HG02571 (cell line): ENCODE results near the gene ESCO1.
"Not testable (repeated sequence)": the region's sequence is repeated elsewhere in the genome, so short reads cannot be mapped to it uniquely, and the experiment has no call there.

Experiments
- ATAC-seq: cut with Tn5 transposase; IDR thresholded peaks from one replicate; pipeline ENCODE4 v1.9.1; 2021; ENCODE audit warnings: mild to moderate bottlenecking, moderate library complexity; ENCODE audit not compliant: unreplicated experiment

Gene ESCO1

GRCh38 chr18:21593540-21594257 lies 6.8 kb downstream of the ESCO1 start:
- no peak for ATAC-seq

- not testable (repeated sequence) for ATAC-seq
Measured at GRCh38 chr18:21592361-21592760, 8.1 kb downstream of the ESCO1 start.

DNA sequence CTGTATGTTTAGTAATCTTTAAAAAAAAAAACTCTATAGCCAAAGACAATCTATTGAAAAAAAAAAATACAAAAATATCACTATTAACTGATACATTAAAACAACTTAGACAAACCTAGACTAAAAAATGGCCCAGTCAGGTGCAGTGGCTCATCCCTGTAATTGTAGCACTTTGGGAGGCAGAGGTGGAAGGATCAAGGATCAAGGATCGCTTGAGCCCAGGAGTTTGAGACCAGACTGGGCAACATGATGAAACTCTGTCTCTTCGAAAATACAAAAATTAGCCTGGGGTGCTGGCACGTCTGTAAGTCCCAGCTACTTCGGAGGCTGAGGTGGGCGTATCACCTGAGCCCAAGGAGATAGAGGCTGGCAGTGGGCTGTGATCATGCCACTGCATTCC lies 16.1 kb downstream of the ESCO1 start:
- ATAC-seq = no peak

DNA sequence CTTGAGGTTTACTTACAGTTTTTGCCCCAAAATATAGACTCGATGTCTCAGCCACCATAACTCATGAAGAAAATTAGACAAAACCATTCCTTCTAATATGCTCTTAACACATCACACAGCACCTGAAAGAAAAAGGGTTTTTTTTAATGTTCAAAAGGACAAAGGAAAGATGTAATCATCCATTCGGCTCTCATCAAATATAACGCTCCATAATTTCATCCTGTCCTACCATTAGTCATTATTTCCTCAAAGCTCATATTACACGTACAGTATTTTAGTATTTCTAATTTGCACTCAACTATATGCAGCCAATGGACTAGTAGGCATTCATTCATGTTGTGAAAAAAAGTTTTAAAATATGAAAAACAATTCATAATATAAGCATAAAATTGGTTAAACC lies 24.8 kb downstream of the ESCO1 start:
- ATAC-seq = no peak

- ATAC-seq = no peak
Measured at GRCh38 chr18:21571772-21572171, 28.7 kb downstream of the ESCO1 start.

GRCh38 chr18:21559195-21559594 lies 41.3 kb downstream of the ESCO1 start:
- no peak for ATAC-seq

DNA sequence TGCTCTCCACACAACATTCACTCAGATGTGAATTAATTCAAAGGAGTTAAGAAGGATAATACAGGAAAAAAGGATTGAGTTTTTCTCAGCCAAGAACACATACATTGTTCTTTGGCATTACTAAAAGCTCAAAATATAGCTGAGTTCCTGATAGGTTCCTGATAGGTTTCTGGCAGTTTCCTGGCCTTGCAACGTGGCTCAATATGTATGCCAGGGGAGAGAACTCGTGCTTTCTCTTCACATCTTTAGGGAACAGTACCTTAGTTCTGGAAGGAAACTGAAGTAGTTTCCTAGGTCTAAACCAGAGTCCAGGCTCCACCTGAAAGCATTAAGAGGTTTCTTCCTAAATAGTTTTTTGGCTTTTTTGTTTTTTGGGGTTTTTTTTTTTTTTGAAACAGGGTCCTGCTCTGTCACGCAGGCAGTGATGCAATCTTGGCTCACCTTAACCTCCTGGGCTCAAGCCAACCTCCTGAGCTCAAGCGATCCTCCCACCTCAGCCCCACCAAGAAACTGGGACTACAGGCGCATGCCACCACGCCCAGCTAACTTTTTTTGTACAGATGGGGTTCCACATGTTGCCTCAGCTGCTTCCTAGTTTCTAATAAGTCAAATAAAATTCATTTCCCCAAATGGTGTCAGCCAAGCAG lies 42.8 kb downstream of the ESCO1 start:
- ATAC-seq = no peak

DNA sequence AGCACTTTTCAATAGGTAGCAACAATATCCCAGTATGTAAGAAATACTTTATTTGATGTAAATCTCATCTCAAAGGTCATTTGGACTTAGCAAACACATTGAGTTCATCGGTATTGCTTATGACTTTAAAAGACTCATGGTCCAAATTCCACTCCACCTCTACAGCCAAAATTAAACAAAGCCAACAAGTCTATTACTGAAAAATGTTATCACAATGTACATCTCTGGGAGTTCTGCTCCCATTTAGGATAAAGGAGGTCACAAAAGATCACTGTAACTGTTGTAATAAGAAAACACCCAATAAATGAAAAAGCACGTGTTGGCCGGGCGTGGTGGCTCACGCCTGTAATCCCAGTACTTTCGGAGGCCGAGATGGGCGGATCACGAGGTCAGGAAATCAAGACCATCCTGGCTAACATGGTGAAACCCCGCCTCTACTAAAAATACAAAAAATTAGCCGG lies 50.0 kb downstream of the ESCO1 start:
- ATAC-seq = no peak

GRCh38 chr18:21548647-21549046 lies 51.9 kb downstream of the ESCO1 start:
- no peak for ATAC-seq

- no peak for ATAC-seq
Measured at GRCh38 chr18:21546423-21546822, 54.1 kb downstream of the ESCO1 start.

- no peak for ATAC-seq
Measured at GRCh38 chr18:21538230-21538629, 62.3 kb downstream of the ESCO1 start.

- no peak for ATAC-seq
Measured at GRCh38 chr18:21534327-21534726, 66.2 kb downstream of the ESCO1 start.

DNA sequence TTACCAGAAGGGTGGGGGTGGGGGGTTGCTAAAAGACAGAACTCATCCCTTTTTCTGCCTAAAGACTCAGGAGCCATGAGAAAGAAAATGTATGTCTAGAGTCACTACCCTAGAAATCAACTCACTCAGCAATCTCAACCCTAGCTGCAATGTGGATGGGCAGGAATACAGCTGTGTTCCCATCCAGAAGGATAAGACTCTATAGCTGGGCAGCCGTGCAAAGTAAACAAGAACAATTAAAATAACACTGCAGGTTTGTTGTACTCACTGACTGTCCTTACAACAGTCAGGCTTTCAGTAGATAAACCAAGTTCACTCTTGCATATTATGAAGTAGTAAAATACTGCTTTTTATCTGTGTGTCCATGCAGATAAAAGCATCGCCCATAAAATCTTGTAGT lies 74.0 kb downstream of the ESCO1 start:
- ATAC-seq = no peak

- ATAC-seq = no peak
Measured at GRCh38 chr18:21525916-21526315, 74.6 kb downstream of the ESCO1 start.

DNA sequence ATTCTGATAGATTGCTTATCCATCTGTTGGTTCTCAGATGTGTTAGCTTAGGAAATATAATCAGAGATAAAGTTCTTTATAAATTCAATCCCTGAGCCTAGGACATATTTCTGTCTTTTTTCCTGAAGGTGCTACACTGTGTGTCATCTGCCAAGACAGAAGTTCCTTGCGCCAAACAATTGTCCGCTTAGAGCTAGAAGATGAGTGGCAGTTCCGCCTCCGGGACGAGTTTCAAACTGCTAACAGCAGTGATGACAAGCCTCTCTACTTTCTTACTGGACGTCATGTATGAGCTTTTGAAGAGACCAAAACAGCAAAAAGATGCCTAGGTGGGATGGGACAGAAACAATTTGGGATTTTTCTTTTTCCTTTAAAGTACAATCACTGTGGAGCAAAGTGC lies 78.0 kb downstream of the ESCO1 start:
- no peak for ATAC-seq

DNA sequence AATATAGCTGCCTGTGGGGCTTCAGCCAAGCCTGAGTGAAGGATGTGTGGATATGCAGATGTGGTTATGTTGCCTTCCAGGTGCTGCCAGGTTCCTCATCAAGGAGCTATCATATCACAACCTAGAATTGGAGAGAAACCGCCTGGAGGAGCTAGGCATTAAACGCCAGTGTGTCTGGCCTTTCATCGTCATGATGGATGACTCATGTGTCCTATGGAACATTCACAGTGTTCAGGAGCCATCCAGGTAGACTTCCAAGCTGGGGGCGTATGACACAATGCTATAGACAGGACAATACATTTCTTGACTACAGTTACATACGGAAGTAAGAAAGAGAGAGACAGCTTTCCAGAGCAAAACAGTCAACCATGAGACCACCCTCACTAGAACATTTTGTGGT lies 86.8 kb downstream of the ESCO1 start:
- ATAC-seq = no peak

GRCh38 chr18:21513292-21513691 lies 87.2 kb downstream of the ESCO1 start:
- no peak for ATAC-seq

DNA sequence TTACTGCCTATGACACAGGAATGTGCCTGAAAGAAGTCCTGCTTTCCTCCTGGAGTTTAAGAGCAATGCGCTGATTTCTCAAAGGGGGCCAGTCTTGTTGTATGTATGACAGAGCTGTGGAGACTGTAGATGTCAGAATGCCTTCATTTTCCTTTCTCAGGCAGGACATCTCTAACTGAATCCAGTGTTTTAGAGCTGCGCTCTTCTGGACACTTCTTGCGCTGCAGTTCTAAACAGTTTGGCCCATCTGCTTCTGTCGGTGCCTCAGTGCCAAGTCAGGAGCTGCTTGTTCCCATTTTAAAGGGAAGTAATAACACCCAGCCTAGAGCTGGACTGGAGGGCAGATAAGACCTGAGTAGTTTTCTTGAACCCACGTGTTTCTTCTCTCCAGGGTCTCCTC lies 91.4 kb downstream of the ESCO1 start:
- ATAC-seq = no peak

- ATAC-seq = no peak
Measured at GRCh38 chr18:21507913-21508701, 92.4 kb downstream of the ESCO1 start.

- ATAC-seq = no peak
Measured at GRCh38 chr18:21502661-21503060, 97.8 kb downstream of the ESCO1 start.

DNA sequence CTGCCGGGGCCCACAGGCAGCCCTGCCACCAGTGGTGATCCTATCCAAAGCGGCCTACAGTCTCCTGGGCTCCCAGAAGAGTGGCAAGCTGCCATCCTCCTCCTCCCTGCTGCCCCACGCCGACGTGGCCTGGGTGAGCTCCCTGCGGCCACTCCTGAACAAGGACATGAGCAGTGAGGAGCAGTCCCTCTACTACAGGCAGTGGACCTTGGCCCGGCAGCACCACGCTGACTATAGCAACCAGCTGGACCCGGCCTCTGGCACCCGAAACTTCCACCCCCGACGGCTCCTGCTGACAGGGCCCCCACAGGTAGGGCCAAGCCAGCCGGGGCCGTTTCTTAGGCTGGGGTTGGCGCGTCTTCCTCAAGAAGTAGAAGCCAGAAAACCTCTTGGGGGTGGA lies 100.5 kb downstream of the ESCO1 start:
- ATAC-seq = no peak

GRCh38 chr18:21496277-21496835 lies 104.1 kb downstream of the ESCO1 start:
- no peak for ATAC-seq
